GM10266 (cell line): Measurements from ENCODE around the gene GABBR2.

ENCODE experiments used
- DNase-seq: peaks from one replicate; pipeline ENCODE4 v3.0.0; 2012; ENCODE audit errors: extremely low spot score
- TF ChIP-seq, protein P1 (sequence below): IDR thresholded peaks from 2 replicates; pipeline ENCODE4 v1.5.1; 2012; ENCODE audit warnings: mild to moderate bottlenecking, low read depth; ENCODE audit not compliant: control insufficient read depth, insufficient read depth; ENCODE audit errors: missing control alignments

The GABBR2 gene

DNA sequence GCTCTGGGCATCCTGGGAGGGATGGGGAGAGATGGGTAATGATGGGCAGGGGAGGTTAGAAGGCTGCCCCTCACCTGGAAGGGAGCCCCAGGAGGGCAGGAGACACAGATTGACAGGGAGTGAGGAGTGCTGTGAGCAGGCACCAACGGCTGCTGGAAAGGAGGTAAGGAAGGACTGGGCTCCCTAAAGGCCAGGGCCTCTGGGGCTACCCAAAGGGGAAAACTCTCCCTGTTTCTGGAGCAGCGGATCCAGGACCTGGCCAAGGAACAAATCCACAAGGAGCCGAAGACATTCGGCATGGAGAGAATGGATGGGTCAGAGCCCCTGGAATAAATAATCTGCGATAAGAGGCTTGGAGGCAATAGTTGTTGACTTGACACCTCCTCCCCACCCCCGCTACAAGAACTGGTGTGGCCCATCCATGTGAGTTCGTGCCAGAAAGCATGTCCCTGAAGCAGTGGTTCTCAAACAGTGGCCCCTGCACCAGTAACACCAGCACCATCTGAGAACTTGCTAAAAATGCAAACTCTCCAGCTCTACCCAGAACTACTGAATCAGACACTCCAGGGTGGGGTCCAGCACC is 208.3 kb downstream of the GABBR2 start:
- DNase-seq = no peak
- TF ChIP-seq, protein P1, sequence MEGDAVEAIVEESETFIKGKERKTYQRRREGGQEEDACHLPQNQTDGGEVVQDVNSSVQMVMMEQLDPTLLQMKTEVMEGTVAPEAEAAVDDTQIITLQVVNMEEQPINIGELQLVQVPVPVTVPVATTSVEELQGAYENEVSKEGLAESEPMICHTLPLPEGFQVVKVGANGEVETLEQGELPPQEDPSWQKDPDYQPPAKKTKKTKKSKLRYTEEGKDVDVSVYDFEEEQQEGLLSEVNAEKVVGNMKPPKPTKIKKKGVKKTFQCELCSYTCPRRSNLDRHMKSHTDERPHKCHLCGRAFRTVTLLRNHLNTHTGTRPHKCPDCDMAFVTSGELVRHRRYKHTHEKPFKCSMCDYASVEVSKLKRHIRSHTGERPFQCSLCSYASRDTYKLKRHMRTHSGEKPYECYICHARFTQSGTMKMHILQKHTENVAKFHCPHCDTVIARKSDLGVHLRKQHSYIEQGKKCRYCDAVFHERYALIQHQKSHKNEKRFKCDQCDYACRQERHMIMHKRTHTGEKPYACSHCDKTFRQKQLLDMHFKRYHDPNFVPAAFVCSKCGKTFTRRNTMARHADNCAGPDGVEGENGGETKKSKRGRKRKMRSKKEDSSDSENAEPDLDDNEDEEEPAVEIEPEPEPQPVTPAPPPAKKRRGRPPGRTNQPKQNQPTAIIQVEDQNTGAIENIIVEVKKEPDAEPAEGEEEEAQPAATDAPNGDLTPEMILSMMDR = no peak

DNA sequence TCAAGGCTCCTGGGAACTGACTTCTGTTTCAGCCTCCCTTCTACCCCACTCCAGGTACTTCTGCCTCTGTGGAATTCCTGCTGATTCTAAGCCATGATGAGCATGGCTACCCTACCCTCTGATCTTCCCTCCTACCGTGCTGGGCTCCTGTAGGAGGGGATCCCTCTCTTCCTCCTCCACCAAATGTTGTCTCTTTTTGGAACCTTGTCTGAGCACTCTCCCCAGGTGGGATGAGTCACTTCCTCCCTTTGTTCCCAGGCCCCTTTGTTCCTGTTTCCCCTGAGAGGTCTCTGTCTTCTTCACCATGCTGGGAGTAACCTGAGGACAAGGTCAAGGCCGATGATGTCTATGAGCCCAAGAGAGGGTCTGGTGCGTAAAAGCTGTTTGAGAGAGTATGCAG is 213.2 kb downstream of the GABBR2 start:
- TF ChIP-seq, protein P1 = no peak
- DNase-seq = no peak

DNA sequence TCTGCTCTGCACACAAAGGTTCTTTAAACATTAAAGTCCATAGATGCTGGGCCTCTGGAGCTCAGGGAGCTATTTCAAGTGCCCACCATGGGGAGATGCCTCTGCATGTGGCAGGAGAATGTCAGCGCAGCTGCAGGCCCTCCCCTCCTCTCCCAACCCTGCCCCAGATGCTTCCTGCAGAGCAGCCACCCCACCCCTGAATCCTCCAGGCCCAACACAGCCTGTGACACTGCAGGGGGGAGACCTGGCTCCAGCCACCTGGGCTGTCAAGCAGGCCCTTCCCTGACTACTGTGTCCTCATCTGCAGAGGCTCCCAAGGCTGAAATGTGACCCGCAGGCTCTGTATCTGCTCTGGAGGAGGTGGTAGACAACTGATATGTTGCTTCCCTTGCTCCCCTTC is 213.9 kb downstream of the GABBR2 start:
- TF ChIP-seq, protein P1 = no peak

DNA sequence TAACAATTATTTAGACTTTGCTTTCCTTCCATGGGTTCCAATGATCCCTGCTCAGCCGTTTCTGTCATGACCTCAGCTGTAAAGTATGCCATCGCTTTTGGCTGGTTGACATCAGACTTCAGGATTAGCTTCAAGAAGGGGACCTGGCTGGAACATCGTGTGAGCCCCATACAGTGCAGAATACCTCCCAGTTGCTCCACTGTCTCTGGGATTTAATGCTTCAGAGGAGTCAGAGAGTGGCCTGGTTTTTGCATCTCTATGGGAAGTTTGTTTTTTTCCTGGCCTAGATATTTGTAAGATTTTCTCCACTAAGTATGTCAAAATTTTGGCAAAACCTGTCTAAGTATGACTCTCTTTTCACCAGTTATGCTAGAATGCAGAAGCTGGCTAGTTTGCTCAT is 216.9 kb downstream of the GABBR2 start:
- TF ChIP-seq, protein P1 = no peak
- DNase-seq = no peak

More for the DNA sequence above, 213.9 kb downstream of the GABBR2 start:
- no peak for DNase-seq

DNA sequence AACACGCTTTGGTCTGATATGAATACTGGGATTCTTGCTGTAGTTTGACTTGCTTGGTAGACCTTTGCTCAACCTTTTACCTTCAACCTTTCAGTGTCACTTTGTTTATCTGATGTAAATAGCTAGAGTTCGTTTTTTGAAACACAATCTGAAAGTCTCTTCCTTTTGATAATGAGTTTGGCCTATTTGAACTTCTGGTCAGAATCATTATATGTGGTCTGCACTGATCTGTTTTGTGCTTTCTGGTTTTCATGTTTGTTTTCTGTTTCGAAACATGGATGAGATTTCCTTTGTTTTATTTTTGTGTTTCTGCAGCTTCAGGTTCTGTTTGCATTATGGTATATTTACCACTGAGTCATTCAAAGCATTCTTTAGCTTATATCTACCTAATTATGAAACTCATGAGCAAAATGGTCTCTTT is 217.5 kb downstream of the GABBR2 start:
- no peak for DNase-seq
- TF ChIP-seq, protein P1 = no peak

DNA sequence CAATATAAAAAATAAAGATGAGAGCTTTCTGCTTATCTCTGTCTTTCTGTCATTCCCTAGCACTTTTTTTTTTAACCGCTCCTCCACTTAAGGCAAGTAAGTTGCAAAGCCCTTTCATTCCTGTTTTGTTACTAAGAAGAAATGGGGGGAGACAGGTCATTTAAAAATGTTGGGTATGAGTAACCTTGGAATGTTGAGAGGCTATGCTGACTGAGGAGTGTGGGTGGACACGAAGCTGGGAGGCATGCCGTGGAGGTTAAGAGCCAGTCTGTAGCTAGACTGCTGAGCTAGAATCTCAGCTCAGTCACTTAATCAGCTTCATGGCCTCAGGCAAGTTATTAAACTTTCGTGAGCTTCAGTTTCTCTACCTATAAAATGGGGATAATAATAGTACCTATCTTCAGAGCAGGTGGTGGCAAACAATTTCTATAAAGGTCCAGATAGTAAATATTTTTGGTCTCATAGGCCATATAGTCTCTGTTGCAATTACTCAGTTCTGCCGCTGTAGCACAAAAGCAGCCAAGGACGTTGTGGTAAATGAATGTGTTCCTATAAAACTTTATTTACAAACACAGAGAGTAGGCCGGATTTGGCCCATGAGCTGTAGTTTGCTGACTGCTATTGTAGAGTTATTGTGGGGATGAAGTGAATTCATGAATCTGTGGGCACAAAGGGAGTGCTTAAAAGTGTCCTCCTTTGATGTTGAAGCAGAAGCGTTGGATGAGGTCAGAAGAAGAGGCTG is 220.0 kb downstream of the GABBR2 start:
- TF ChIP-seq, protein P1 = no peak
- no peak for DNase-seq

DNA sequence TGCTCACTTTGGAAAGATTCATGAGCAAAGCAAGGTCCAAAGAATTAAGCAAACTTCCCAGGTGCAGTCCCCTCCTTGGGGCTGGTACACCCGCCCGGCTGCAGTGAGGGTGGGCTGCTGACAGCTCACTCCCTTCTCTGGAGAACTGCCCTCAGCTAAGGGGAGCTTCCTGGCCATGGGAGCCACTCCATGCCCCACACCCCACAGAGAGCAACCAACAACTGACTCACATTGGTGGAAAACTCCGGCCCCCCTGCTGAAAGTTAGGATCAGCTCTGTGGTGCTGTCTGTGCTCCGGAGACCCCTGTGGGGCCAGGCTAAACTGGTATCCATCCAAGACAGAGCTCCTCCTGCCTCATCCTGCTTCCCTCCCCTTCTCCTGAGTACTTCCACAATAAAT is 223.0 kb downstream of the GABBR2 start:
- TF ChIP-seq, protein P1 = no peak
- DNase-seq = no peak
